Small intestine (tissue), 7 donors: ENCODE data around the gene VGLL1. TPM values are rescaled to one million over a fixed set of nuclear protein-coding genes. Genes with fewer than 3 reads are reported as not detected.

Experiments used
- DNase-seq, 2 donors: peaks; one replicate each; pipeline versions ENCODE4 v3.0.0 to v3.0.0-alpha.2; 2013
- FAIRE-seq: peaks from 2 replicates; lab custom pipeline; 2012; peaks lifted over from hg19 to GRCh38; lab: Jason Lieb, UNC
- H3K27ac ChIP-seq, 3 donors: one replicate each; pipeline ENCODE4 v1.5.1; 2013; ENCODE audit warnings: low read length in 2 of 3, mild to moderate bottlenecking in 2 of 3, control low read depth in 1 of 3, inconsistent platforms in 1 of 3, low read depth in 1 of 3, moderate library complexity in 1 of 3
- H3K27me3 ChIP-seq, 3 donors: one replicate each; pipeline ENCODE4 v1.6.1; 2013; ENCODE audit warnings: low read length in 3 of 3, inconsistent platforms in 1 of 3; ENCODE audit not compliant: control insufficient read depth in 3 of 3, insufficient read depth in 3 of 3
- H3K36me3 ChIP-seq, 3 donors: one replicate each; pipeline ENCODE4 v1.6.1; 2013; ENCODE audit warnings: low read length in 3 of 3, inconsistent platforms in 1 of 3, low read depth in 1 of 3, mild to moderate bottlenecking in 1 of 3, moderate library complexity in 1 of 3; ENCODE audit not compliant: control insufficient read depth in 3 of 3, insufficient read depth in 2 of 3
- H3K4me1 ChIP-seq, 3 donors: one replicate each; pipeline ENCODE4 v1.6.1; 2013; ENCODE audit warnings: low read length in 2 of 3, inconsistent platforms in 1 of 3, low read depth in 1 of 3, mild to moderate bottlenecking in 1 of 3, moderate library complexity in 1 of 3; ENCODE audit not compliant: control insufficient read depth in 3 of 3, insufficient read depth in 2 of 3
- H3K4me3 ChIP-seq, 3 donors: one replicate each; pipeline ENCODE4 v1.5.1; 2013; ENCODE audit warnings: low read length in 3 of 3, control low read depth in 1 of 3, inconsistent platforms in 1 of 3, low read depth in 1 of 3, mild to moderate bottlenecking in 1 of 3, moderate library complexity in 1 of 3
- H3K9me3 ChIP-seq, 2 donors: one replicate each; pipeline ENCODE4 v1.6.1; 2013; ENCODE audit warnings: low read depth in 1 of 2, low read length in 1 of 2; ENCODE audit not compliant: control insufficient read depth in 2 of 2, insufficient read depth in 1 of 2
- WGBS, 3 donors: extraction: QIAGEN DNeasy Blood & Tissue Kit; methylation state at CpG; one replicate each; pipeline ENCODE4 v1.1.7; 2013; 5-methylcytosine and 5-hydroxymethylcytosine counted together
- polyA plus RNA-seq, 4 donors: library from polyadenylated mRNA; stranded (reverse) in 3 of 4; unstranded in 1 of 4; fragments of 200-250 nt in 3 of 4; fragments of 120-200 nt in 1 of 4; gene quantifications; one replicate each; pipeline versions ENCODE4 v1.2.1 to v1.2.3, GENCODE V29; 2013
- donor health status: healthy with polysubstance abuse.
- donor health status: control.
- donor health status: control.
- donor health status: Bipolar disorder and iron deficiency.
- donor health status: healthy.

Gene VGLL1
- polyA plus RNA-seq, 4 donors, result not detected

GRCh38 chrX:136540226-136540625 lies 8.2 kb downstream of the VGLL1 start:
- FAIRE-seq, result no peak
- Histone ChIP-seq H3K4me3 (no peak overlapping the region), H3K36me3 (no peaks in the 10 kb centered on the region), H3K4me1 (no peaks in the 10 kb centered on the region), H3K9me3 (no peaks in the 10 kb centered on the region), H3K27me3 (no peaks in the 10 kb centered on the region), H3K27ac (no peak overlapping the region)
- DNase-seq, result no peak
- WGBS, 3 donors, result 65 to 84% (median 74%) methylated on average over 5 of the region's 5 CpGs

DNA sequence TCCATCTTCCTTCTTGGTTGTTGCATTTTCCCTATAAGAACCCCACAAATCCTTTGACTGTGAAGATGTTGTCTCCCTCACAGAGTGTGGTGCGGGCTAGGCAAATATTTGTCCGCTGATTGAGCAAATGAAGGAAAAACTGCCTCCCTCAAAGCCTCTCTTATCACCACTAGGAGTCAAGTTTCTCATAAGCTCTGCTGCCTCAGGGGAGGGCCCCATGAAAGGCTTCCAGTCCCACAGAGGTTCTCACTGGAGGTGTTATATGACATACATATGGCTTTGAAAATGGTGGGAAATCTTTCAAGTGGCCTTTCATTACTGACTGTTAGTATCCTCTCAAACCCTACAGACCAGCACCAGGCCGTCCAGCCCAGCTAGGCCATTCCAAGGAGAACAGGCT lies 9.3 kb downstream of the VGLL1 start:
- Histone ChIP-seq H3K4me1 (no peaks in the 10 kb centered on the region), H3K27me3 (no peaks in the 10 kb centered on the region), H3K9me3 (no peaks in the 10 kb centered on the region), H3K27ac (no peak overlapping the region), H3K36me3 (no peaks in the 10 kb centered on the region), H3K4me3 (no peak overlapping the region)
- WGBS, 3 donors, result 62 to 77% (median 74%) methylated on average over 3 of the region's 3 CpGs
- no peak for DNase-seq
- no peak for FAIRE-seq

- FAIRE-seq (no peak), DNase-seq (no peak)
- H3K4me3 ChIP-seq, result no peak overlapping the region
- WGBS, 3 donors, result 58 to 71% (median 68%) methylated on average over 7 of the region's 7 CpGs
- H3K27me3 ChIP-seq, result no peaks in the 10 kb centered on the region
- H3K36me3 ChIP-seq, result no peaks in the 10 kb centered on the region
- no peak overlapping the region for H3K27ac ChIP-seq
- no peaks in the 10 kb centered on the region for H3K9me3 ChIP-seq
- H3K4me1 ChIP-seq, result no peaks in the 10 kb centered on the region
These were observed 10.3 kb downstream of the VGLL1 start for GRCh38 chrX:136542281-136542680.

GRCh38 chrX:136546371-136546781 lies 14.4 kb downstream of the VGLL1 start:
- no peaks in the 10 kb centered on the region for H3K9me3 ChIP-seq
- WGBS, 3 donors, result 77 to 85% (median 82%) methylated on average over 3 of the region's 3 CpGs
- H3K36me3 ChIP-seq, result no peaks in the 10 kb centered on the region
- H3K27me3 ChIP-seq, result no peaks in the 10 kb centered on the region
- H3K4me1 ChIP-seq, result no peaks in the 10 kb centered on the region
- H3K27ac ChIP-seq, result no peak overlapping the region
- no peak overlapping the region for H3K4me3 ChIP-seq
- FAIRE-seq, result no peak
- peak in 1 of 2 donors; percentile 0 for DNase-seq

- Histone ChIP-seq H3K36me3 (no peaks in the 10 kb centered on the region), H3K9me3 (no peaks in the 10 kb centered on the region), H3K27ac (no peak overlapping the region), H3K4me1 (no peaks in the 10 kb centered on the region), H3K4me3 (no peak overlapping the region), H3K27me3 (no peaks in the 10 kb centered on the region)
- DNase-seq, result no peak
- FAIRE-seq, result no peak
- WGBS, 3 donors, result 78 to 83% (median 80%) methylated on average over 5 of the region's 5 CpGs
These were observed 17.2 kb downstream of the VGLL1 start for GRCh38 chrX:136549226-136549625.

- WGBS, 3 donors, result 59 to 92% (median 68%) methylated on average over 1 of the region's 1 CpG
- no peak overlapping the region for H3K4me3 ChIP-seq
- H3K9me3 ChIP-seq, result no peaks in the 10 kb centered on the region
- no peak for FAIRE-seq
- H3K27ac ChIP-seq, result no peak overlapping the region
- H3K27me3 ChIP-seq, result no peaks in the 10 kb centered on the region
- no peak for DNase-seq
- no peaks in the 10 kb centered on the region for H3K36me3 ChIP-seq
- H3K4me1 ChIP-seq, result no peaks in the 10 kb centered on the region
These were observed 19.4 kb downstream of the VGLL1 start for GRCh38 chrX:136551410-136551809.

GRCh38 chrX:136555694-136556093 lies 23.7 kb downstream of the VGLL1 start:
- Histone ChIP-seq H3K27me3 (no peaks in the 10 kb centered on the region), H3K4me3 (no peak overlapping the region), H3K36me3 (no peaks in the 10 kb centered on the region), H3K27ac (no peak overlapping the region), H3K9me3 (no peaks in the 10 kb centered on the region), H3K4me1 (no peaks in the 10 kb centered on the region)
- no peak for FAIRE-seq
- no peak for DNase-seq
- 51 to 83% (median 65%) methylated on average over 2 of the region's 2 CpGs for WGBS, 3 donors

DNA sequence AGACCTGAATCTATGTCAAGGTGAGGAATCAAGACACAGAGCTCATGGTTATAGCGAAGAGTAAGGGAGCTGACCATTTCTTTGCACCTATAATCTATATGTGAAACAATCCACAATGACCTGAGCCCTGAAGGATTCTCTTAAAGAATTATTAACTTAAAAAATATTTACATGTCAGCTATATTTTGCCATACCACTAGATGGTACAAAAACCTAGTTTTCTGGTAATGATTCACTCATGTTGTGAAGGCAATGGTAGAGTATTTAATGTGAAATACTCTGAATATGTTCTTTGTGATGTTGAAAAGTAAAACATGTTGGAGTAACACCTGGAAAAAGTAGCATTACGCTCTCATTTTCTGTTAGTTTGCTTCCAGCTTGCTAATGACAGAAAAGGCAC lies 40.0 kb downstream of the VGLL1 start:
- Histone ChIP-seq H3K4me3 (no peak overlapping the region), H3K27ac (no peak overlapping the region), H3K27me3 (no peaks in the 10 kb centered on the region), H3K4me1 (no peaks in the 10 kb centered on the region), H3K36me3 (no peaks in the 10 kb centered on the region), H3K9me3 (no peaks in the 10 kb centered on the region)
- WGBS, 3 donors, result 73 to 90% (median 75%) methylated on average over 2 of the region's 2 CpGs
- peak; percentile 81 for FAIRE-seq
- no peak for DNase-seq

DNA sequence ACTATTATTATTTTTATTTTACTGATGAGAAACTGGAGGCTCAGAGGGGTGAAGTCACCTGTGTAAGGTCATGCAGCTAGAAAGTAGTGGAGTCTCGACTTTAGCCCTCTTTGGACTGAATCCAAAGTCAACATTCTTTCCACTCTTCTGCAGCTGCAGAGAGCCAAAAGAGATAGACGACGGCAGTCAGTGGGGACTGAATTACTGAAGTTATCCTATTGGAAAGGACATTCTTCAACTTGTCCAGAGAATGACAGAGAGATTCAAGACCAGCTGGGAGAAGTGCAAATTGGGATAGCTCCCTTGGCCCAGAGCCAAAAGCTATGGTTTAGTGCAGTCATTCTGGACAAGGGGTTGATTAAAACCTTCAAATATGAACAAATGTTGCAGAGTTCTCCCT lies 42.5 kb downstream of the VGLL1 start:
- DNase-seq (peak; percentile 42 to 46), FAIRE-seq (no peak)
- H3K27ac ChIP-seq, result no peak overlapping the region
- H3K27me3 ChIP-seq, result no peaks in the 10 kb centered on the region
- H3K4me3 ChIP-seq, result no peak overlapping the region
- no peaks in the 10 kb centered on the region for H3K36me3 ChIP-seq
- no peaks in the 10 kb centered on the region for H3K4me1 ChIP-seq
- H3K9me3 ChIP-seq, result no peaks in the 10 kb centered on the region
- WGBS, 3 donors, result 9 to 22% (median 15%) methylated on average over 3 of the region's 3 CpGs
